Tongue (tissue), 2 donors: ENCODE measurements around the gene UBQLN2. TPM values are rescaled to one million over a fixed set of nuclear protein-coding genes. Genes with fewer than 3 reads are reported as not detected.
"Not testable (repeated sequence)": the region's sequence is repeated elsewhere in the genome, so short reads cannot be mapped to it uniquely, and the experiment has no call there.

Experiments
- DNase-seq: peaks from one replicate; pipeline ENCODE4 v3.0.0-alpha.2; 2015
- total RNA-seq: library from RNA; depleted of rRNA; stranded (reverse); fragments of >200 nt; gene quantifications from one replicate; pipeline ENCODE4 v1.2.3, GENCODE V29; 2014

UBQLN2 gene
- total RNA-seq, result 22.8 TPM

- peak; percentile 92 for DNase-seq
These were observed at the start of gene UBQLN2 for GRCh38 chrX:56563231-56564161. TSS of gene UBQLN2 (plus strand) at chrX:56563627. CDS start at chrX:56563874, 247 bp downstream.

- DNase-seq, result no peak
These were observed 43.8 kb upstream of the UBQLN2 start for GRCh38 chrX:56519642-56520041.

- DNase-seq, result not testable (repeated sequence)
These were observed 33.9 kb upstream of the UBQLN2 start for GRCh38 chrX:56529482-56530007.

DNA sequence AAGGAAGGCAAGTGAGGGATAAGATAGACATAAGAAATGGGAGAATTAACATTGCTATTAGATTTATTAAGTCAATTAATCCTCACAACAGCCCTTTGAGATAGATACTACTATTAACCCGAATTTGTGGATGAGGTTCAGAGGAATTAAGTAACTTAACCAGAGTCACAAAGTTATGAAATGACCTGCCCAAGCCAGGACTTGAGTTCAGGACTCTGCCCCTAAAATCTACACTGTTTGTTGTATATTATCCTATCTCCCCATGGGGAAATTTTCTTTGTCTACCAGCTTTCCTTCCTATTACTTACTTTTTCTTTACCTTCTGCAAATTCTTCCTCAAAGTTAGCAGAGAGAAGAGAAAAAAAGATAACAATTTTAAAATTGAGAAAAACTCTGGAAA lies 33.4 kb upstream of the UBQLN2 start:
- no peak for DNase-seq

DNA sequence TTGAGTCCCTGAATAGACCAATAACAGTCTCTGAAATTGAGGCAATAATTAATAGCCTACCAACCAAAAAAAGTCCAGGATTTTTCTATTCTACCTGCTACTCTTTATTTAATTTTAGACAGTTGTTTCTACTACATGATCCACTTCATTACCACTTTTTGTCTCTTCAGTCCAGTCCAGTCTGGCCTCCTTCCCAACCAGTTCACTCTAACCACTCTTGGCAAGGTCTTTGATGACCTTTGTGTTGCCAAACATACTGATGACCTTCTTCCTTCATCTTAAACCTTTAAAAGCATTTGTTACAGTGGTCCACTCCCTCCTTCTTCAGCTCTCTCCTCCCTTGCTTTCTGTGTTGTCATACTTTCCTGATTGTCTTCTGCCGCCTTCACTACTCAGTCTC lies 12.8 kb upstream of the UBQLN2 start:
- DNase-seq, result no peak

GRCh38 chrX:56554870-56555269 lies 8.6 kb upstream of the UBQLN2 start:
- no peak for DNase-seq

- DNase-seq, result no peak
These were observed 6.0 kb upstream of the UBQLN2 start for GRCh38 chrX:56557376-56557929.

DNA sequence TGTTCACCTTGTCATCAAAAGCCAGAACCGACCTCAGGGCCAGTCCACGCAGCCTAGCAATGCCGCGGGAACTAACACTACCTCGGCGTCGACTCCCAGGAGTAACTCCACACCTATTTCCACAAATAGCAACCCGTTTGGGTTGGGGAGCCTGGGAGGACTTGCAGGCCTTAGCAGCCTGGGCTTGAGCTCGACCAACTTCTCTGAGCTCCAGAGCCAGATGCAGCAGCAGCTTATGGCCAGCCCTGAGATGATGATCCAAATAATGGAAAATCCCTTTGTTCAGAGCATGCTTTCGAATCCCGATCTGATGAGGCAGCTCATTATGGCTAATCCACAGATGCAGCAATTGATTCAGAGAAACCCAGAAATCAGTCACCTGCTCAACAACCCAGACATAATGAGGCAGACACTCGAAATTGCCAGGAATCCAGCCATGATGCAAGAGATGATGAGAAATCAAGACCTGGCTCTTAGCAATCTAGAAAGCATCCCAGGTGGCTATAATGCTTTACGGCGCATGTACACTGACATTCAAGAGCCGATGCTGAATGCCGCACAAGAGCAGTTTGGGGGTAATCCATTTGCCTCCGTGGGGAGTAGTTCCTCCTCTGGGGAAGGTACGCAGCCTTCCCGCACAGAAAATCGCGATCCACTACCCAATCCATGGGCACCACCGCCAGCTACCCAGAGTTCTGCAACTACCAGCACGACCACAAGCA lies 898 bp downstream of the UBQLN2 start:
- peak; percentile 47 for DNase-seq

GRCh38 chrX:56564921-56565840 lies 1.8 kb downstream of the UBQLN2 start:
- DNase-seq, result peak; percentile 59

- no peak for DNase-seq
These were observed 6.1 kb downstream of the UBQLN2 start for GRCh38 chrX:56569378-56570057.

DNA sequence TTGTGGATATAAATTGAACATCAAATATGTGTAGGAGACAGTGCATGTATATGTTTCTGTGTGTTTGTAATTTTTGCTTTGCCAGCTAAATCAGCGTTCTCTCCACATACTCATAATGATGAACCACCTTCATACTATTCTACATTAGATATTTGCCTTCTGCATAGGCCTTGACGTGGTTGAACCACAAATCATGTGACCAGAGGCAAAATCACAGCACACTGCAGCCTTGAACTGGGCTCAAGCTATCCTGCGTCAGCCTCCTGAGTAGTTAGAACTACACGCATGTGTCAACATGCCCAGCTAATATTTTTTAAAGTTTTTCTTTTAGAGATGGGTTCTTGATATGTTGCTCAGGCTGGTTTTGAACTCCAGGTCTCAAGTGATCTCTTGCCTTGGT lies 9.5 kb downstream of the UBQLN2 start:
- DNase-seq, result no peak

- no peak for DNase-seq
These were observed 11.4 kb downstream of the UBQLN2 start for GRCh38 chrX:56574861-56575260.

- DNase-seq, result no peak
These were observed 13.3 kb downstream of the UBQLN2 start for GRCh38 chrX:56576721-56577120.

- DNase-seq, result no peak
These were observed 25.2 kb downstream of the UBQLN2 start for GRCh38 chrX:56588397-56589188.

DNA sequence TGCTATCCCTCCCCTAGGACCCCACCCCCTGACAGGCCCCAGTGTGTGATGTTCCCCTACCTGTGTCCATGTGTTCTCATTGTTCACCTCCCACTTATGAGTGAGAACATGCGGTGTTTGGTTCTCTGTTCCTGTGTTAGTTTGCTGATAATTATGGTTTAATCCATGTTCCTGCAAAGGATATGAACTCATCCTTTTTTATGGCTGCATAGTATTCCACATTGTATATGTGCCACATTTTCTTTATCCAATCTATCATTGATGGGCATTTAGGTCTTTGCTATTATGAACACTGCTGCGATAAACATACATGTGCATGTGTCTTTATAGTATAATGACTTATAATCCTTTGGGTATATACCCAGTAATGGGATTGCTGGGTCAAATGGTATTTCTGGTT lies 28.4 kb downstream of the UBQLN2 start:
- not testable (repeated sequence) for DNase-seq

GRCh38 chrX:56600141-56600540 lies 36.7 kb downstream of the UBQLN2 start:
- no peak for DNase-seq

DNA sequence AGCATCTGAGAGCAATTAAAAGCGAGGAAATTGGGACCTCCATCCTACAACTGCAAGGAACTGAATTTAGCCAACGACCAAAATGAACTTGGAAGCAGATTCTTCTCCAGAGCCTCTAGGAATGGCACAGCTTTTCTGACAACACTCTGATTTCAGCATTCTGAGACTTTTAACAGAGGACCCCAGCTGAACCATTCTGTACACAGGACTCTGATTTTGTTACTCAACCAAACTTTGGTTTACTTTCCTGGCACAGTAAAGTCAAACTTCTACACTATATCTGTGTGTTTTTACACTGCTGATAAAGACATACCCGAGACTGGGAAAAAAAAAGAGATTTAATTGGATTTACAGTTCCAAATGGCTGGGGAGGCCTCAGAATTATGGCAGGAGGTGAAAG lies 37.6 kb downstream of the UBQLN2 start:
- no peak for DNase-seq

DNA sequence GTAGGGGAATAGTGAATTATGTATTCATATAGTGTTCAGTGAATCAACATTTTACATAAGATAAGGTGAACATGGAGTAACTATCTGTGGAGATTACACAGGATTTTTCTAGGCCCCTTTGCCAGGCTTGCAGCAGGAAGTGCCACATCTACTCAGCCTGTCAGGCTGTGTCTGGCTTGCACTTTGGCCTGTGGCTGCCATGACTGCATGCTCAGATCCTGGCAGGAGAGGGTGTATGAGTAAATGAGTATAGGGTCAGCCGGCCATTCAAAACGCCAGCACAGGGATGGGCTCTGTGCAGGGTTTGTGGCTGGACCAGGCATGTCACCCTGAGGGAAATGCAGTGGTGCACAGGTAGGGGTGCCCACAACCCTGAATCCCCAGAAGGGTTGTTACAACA lies 51.9 kb downstream of the UBQLN2 start:
- DNase-seq, result no peak
